NCI-H82 (cell line): ENCODE results near the gene TMEM44.
"Not testable (repeated sequence)": the region's sequence is repeated elsewhere in the genome, so short reads cannot be mapped to it uniquely, and the experiment has no call there.

ENCODE experiments used
- DNase-seq: peaks from one replicate; lab custom pipeline; 2025; lab: John Stamatoyannopoulos, UW

TMEM44 gene

DNA sequence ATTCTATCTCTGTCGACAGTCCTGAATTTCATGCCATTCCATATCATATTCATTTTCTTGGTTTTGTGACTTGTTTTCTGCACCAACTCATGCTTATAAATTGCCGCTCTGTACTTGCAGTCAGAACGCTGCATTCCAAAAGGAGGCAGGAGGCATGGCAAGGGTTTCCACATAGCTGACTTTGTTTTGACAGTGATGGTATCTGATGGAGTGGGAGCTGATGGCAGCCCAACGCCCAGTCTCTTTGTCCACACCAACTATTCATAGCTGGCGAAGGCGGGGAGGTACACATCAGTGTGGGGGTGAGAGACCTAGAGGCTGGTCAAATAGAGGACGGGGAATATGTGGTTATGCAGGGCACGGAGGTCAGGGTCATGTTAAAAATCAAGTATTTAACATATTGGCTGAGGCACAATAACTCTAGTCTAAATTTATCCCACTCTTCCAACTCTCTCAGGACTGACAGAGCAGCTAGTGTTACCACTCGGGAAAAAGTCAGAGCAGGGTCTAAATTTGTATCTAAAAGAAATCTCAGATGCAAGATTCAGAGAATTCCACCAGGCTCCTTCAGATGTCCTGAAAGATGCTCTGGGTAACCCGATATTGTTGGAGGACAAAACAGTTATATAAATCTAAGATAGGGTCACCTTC is 78.6 kb downstream of the TMEM44 start:
- no peak for DNase-seq

DNA sequence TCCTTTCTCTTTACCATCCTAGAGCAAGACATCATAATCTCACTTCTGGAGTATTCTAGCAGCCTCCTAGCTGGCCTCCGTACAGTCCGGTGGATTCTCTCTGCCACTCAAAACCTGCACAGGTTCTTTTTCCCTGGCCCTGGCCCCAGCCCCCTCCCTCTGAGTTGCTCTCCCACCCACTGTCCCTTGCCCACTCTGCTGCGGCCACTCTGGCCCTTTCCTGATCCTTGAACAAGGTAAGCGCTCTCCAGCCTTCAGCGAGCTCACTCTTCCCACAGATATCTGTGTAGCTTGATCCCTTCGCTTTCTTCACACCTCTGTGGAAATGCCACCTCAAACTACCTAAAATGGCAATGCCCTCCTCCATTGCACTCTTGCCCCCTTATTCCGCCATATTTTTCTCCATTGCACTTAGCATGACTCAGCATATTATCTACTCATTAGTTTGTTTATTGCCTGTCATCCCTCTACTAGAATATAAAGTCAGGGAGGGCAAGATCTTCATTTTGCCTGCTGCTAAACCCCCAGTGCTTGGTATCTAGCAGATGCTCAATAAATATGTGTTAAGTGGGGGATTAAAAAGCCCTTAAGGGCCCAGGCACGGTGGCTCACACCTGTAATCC is 80.8 kb downstream of the TMEM44 start:
- DNase-seq, result no peak

DNA sequence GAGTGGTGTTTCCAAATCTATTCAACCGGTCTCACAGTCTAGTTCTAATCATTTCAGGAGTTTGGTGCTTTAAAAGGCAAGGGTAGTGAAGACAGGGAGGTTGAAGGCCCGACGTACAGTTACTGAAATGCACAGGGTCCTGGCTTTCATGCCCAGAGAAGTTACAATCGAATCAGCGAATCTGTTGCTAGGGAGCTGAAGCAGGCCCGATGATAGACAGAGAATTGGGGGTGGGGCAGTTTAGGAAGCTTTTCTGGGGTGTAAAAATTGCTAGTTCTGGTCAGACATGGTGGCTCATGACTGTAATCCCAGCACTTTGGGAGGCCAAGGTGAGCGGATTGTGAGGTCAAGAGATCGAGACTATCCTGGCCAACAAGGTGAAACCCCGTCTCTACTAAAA is 83.4 kb downstream of the TMEM44 start:
- no peak for DNase-seq

GRCh38 chr3:194548346-194549321 is 84.6 kb downstream of the TMEM44 start:
- no peak for DNase-seq

- no peak for DNase-seq
Observed at GRCh38 chr3:194547042-194547441, 86.2 kb downstream of the TMEM44 start.

- DNase-seq, result not testable (repeated sequence)
Observed at GRCh38 chr3:194545538-194545937, 87.7 kb downstream of the TMEM44 start.

- no peak for DNase-seq
Observed at GRCh38 chr3:194543550-194543949, 89.7 kb downstream of the TMEM44 start.

DNA sequence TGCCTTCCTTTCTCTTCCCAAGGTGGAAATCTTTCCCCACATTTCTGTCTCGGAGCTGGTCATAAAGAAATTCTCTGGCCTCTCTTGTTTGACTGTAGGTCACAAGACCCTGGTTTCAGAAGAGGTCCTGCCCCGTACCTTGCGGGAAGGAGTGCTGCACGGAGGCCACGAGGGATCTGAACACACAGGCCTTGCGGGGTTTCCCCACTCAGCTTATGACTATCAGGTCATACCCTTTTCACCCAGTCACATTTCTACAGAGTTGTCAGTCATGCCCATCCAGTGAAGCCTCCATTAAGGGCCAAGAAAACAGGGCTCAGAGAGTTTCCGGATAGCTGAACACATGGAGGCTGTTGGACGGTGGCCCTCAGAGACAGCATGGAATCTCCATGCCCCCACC is 91.7 kb downstream of the TMEM44 start:
- no peak for DNase-seq

- DNase-seq, result no peak
Observed at GRCh38 chr3:194540274-194540905, 92.8 kb downstream of the TMEM44 start.

- DNase-seq, result no peak
Observed at GRCh38 chr3:194539498-194539897, 93.7 kb downstream of the TMEM44 start.

- no peak for DNase-seq
Observed at GRCh38 chr3:194537732-194538247, 95.4 kb downstream of the TMEM44 start.
